Measurements from ENCODE around the gene DNAH14. TPM values are rescaled to one million over a fixed set of nuclear protein-coding genes. Genes with fewer than 3 reads are reported as not detected.
A peak's percentile ranks its signal among the peaks of the same experiment; 100 is the strongest.

DNAH14 gene
- total and polyA plus RNA-seq, 2 of the 13 experiments (the other 11 are each of a cell fraction or from before 2014, with no cell fraction given), result 4.5 to 27.5 TPM

DNA sequence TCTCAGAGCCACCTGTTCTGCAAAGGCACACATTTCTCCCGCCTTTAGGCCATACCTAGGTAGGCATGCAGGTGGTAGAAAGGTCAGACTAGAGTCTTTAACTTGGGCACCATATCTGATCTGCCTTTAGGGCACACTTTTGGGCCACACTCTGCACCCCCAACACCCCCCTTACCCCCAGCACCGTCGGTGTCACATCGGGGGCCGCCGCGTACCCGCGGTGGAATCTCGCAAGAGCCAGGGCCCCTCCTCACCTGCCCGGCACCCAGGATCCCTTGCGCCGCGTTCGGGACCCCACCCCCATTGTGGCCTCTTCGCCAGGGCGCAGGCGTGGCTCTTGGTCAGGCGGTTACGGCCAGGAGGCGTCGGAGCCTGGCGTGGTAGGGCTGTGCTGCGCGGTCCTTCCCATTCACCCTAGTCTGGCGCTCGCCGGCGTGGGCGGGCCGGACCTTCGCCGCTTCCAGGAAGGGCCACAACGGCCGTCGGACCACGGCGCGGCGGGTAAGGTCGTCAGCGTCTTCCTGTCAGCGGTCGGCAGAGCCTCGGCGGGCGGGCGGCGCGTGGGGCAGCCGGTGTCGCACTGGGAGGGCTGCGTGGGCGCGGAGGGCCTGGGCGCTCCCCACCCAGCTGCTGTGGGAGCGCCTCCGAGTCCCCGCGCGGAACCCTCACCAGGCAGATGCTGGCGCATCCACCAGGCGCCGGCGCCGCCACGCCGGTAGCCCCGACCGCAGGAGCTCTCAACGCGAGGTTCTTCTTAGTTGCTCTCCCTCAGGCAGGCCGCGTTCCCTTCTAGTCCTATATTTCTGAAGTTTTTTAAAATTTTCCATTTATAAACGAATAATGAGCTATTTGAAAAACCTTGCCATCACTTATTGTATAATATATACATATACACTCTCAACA lies at the start of gene DNAH14 (continued):
- TF ChIP-seq, protein P1, sequence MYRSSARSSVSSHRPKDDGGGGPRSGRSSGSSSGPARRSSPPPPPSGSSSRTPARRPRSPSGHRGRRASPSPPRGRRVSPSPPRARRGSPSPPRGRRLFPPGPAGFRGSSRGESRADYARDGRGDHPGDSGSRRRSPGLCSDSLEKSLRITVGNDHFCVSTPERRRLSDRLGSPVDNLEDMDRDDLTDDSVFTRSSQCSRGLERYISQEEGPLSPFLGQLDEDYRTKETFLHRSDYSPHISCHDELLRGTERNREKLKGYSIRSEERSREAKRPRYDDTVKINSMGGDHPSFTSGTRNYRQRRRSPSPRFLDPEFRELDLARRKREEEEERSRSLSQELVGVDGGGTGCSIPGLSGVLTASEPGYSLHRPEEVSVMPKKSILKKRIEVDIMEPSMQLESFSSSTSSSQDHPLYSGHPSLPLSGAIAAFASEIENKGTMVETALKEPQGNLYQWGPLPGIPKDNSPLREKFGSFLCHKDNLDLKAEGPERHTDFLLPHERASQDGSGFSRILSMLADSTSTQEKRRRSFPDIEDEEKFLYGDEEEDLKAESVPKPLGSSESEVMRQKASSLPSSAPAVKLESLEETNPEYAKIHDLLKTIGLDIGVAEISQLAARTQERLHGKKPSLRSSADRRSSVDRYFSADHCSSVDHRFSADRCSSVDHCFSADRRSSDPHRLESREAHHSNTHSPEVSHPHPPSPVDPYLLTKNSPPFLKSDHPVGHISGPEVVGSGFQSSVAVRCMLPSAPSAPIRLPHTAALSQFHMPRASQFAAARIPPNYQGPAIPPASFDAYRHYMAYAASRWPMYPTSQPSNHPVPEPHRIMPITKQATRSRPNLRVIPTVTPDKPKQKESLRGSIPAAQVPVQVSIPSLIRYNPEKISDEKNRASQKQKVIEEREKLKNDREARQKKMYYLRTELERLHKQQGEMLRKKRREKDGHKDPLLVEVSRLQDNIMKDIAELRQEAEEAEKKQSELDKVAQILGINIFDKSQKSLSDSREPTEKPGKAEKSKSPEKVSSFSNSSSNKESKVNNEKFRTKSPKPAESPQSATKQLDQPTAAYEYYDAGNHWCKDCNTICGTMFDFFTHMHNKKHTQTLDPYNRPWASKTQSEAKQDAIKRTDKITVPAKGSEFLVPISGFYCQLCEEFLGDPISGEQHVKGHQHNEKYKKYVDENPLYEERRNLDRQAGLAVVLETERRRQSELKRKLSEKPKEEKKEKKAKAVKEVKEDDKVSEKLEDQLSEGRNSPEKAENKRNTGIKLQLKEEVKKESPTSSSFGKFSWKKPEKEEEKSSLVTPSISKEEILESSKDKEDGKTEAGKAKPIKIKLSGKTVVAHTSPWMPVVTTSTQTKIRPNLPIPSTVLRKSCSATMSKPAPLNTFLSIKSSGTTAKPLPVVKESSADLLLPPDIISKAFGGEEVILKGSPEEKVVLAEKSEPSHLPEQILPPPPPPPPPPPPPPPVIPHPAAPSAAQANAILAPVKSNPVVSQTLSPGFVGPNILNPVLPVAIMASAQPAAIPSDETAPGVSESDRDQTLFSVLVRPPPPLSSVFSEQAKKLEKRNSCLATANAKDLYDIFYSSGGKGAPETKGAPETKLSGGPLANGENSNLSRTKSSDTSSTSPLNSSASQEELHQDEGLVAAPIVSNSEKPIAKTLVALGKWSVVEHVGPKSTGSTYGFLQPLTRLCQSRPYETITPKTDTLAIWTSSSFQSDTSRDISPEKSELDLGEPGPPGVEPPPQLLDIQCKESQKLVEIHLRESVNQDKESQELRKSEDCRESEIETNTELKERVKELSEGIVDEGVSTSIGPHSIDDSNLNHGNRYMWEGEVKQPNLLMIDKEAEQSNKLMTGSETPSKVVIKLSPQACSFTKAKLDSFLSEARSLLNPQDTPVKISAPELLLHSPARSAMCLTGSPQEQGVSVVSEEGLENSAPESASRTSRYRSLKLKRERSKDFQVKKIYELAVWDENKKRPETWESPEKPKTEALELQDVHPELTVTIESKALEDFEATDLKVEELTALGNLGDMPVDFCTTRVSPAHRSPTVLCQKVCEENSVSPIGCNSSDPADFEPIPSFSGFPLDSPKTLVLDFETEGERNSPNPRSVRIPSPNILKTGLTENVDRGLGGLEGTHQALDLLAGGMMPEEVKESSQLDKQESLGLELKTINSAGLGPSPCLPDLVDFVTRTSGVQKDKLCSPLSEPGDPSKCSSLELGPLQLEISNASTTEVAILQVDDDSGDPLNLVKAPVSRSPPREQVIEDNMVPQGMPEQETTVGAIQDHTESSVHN (CRISPR knock-in tag; IDR thresholded peaks at IDR 0.05), result peak; percentile 88; the same call in 1 of the 2 replicates
- TF ChIP-seq FOXA3 (CRISPR knock-in tag; IDR thresholded peaks at IDR 0.05) (peak; percentile 43), POLR2G (IDR thresholded peaks at IDR 0.05; ENCODE audit: low read depth, low read length) (peak; percentile 90), ZNF232 (CRISPR knock-in tag; IDR thresholded peaks at IDR 0.05; ENCODE audit: borderline replicate concordance) (peak; percentile 90), KLF11 (CRISPR knock-in tag; IDR thresholded peaks at IDR 0.05) (no peak), ZNF142 (CRISPR knock-in tag; IDR thresholded peaks at IDR 0.05) (peak; percentile 98)
- TF ChIP-seq, protein P2, sequence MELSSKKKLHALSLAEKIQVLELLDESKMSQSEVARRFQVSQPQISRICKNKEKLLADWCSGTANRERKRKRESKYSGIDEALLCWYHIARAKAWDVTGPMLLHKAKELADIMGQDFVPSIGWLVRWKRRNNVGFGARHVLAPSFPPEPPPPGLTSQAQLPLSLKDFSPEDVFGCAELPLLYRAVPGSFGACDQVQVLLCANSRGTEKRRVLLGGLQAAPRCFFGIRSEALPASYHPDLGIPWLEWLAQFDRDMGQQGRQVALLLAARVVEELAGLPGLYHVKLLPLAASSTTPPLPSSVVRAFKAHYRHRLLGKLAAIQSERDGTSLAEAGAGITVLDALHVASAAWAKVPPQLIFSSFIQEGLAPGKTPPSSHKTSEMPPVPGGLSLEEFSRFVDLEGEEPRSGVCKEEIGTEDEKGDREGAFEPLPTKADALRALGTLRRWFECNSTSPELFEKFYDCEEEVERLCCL (CRISPR knock-in tag; IDR thresholded peaks at IDR 0.05; ENCODE audit: borderline replicate concordance), result peak; percentile 92; the same call in 1 of the 2 replicates
